Measurements from ENCODE around the gene EDAR. TPM values are rescaled to one million over a fixed set of nuclear protein-coding genes. Genes with fewer than 3 reads are reported as not detected.

Gene EDAR
- total and polyA plus RNA-seq, 9 of the 15 experiments (the other 6 are each of a cell fraction or from before 2014, with no cell fraction given), result 0.01 TPM; not detected in 8

- no peaks in the 10 kb centered on the region for H3K4me1 ChIP-seq (replicated peaks in 1 of 2; ENCODE audit: control insufficient read depth in 2 of 2, insufficient read depth in 2 of 2, low read length in 2 of 2)
- no peaks in the 10 kb centered on the region for H3K9me1 ChIP-seq (ENCODE audit: control insufficient read depth, insufficient read depth, low read length)
- in situ Hi-C loops (cut with MboI) (no loop called here), intact Hi-C loops (cut with micrococcal nuclease) (no loop called here)
- BruUV-seq (replicated peaks), result no TSS peak
- H3K27ac ChIP-seq (ENCODE audit: extremely low read depth, low read depth, low read length), result no peak overlapping the region
- CTCF ChIA-PET (ENCODE audit: low intra/inter-chr PET ratio), result no interaction called here
- FAIRE-seq, result no peak
- H3K9ac ChIP-seq (ENCODE audit: insufficient read depth in 1 of 2, low read depth in 2 of 2, low read length in 2 of 2), result no peak overlapping the region
- no peaks in the 10 kb centered on the region for H4K20me1 ChIP-seq (replicated peaks; ENCODE audit: control insufficient read depth, insufficient read depth, low read length)
- no peaks in the 10 kb centered on the region for H3K79me2 ChIP-seq (ENCODE audit: control insufficient read depth, insufficient read depth, low read length)
- POLR2A ChIA-PET, result no interaction called here
- 94% methylated on average over 1 of the region's 1 CpG for WGBS (ENCODE audit: insufficient coverage, low coverage, missing lambda C conversion rate)
- no peak overlapping the region for H3K4me3 ChIP-seq
- no peak overlapping the region for H2AFZ ChIP-seq (ENCODE audit: low read depth, low read length)
- TF ChIP-seq ETS2 (tag; IDR thresholded peaks at IDR 0.05; ENCODE audit: borderline replicate concordance, poor library complexity, severe bottlenecking) (no peak), SMAD3 (CRISPR knock-in tag; conservative IDR thresholded peaks at IDR 0.05) (no peak), FOXK2 (conservative IDR thresholded peaks at IDR 0.05 in 1 of 2, IDR thresholded peaks at IDR 0.05 in 1 of 2; ENCODE audit: low read depth in 2 of 2) (no peak), NFE2L1 (tag; IDR thresholded peaks at IDR 0.05; ENCODE audit: borderline replicate concordance, low read depth) (no peak), NFE2 (IDR thresholded peaks at IDR 0.05; ENCODE audit: low read depth) (no peak), CREB3 (tag; conservative IDR thresholded peaks at IDR 0.05; ENCODE audit: low read depth) (no peak), MAZ (CRISPR knock-in tag; conservative IDR thresholded peaks at IDR 0.05 in 1 of 2, IDR thresholded peaks at IDR 0.05 in 1 of 2) (no peak), NCOA2 (IDR thresholded peaks at IDR 0.05; ENCODE audit: partially characterized antibody in 2 of 2) (no peak), FOXP1 (CRISPR knock-in tag; IDR thresholded peaks at IDR 0.05) (no peak), ETV1 (tag; conservative IDR thresholded peaks at IDR 0.05; ENCODE audit: low read depth) (no peak), CLOCK (CRISPR knock-in tag; IDR thresholded peaks at IDR 0.05; ENCODE audit: borderline replicate concordance) (no peak)
- TF ChIP-seq, protein P1, sequence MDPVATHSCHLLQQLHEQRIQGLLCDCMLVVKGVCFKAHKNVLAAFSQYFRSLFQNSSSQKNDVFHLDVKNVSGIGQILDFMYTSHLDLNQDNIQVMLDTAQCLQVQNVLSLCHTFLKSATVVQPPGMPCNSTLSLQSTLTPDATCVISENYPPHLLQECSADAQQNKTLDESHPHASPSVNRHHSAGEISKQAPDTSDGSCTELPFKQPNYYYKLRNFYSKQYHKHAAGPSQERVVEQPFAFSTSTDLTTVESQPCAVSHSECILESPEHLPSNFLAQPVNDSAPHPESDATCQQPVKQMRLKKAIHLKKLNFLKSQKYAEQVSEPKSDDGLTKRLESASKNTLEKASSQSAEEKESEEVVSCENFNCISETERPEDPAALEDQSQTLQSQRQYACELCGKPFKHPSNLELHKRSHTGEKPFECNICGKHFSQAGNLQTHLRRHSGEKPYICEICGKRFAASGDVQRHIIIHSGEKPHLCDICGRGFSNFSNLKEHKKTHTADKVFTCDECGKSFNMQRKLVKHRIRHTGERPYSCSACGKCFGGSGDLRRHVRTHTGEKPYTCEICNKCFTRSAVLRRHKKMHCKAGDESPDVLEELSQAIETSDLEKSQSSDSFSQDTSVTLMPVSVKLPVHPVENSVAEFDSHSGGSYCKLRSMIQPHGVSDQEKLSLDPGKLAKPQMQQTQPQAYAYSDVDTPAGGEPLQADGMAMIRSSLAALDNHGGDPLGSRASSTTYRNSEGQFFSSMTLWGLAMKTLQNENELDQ (CRISPR knock-in tag; IDR thresholded peaks at IDR 0.05; ENCODE audit: borderline replicate concordance), result no peak
- TF ChIP-seq, protein P2, sequence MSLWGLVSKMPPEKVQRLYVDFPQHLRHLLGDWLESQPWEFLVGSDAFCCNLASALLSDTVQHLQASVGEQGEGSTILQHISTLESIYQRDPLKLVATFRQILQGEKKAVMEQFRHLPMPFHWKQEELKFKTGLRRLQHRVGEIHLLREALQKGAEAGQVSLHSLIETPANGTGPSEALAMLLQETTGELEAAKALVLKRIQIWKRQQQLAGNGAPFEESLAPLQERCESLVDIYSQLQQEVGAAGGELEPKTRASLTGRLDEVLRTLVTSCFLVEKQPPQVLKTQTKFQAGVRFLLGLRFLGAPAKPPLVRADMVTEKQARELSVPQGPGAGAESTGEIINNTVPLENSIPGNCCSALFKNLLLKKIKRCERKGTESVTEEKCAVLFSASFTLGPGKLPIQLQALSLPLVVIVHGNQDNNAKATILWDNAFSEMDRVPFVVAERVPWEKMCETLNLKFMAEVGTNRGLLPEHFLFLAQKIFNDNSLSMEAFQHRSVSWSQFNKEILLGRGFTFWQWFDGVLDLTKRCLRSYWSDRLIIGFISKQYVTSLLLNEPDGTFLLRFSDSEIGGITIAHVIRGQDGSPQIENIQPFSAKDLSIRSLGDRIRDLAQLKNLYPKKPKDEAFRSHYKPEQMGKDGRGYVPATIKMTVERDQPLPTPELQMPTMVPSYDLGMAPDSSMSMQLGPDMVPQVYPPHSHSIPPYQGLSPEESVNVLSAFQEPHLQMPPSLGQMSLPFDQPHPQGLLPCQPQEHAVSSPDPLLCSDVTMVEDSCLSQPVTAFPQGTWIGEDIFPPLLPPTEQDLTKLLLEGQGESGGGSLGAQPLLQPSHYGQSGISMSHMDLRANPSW (CRISPR knock-in tag; IDR thresholded peaks at IDR 0.05), result no peak
- no peak for ATAC-seq
- H3K27me3 ChIP-seq (ENCODE audit: control insufficient read depth in 2 of 2, insufficient read depth in 2 of 2, low read length in 2 of 2), result no peaks in the 10 kb centered on the region
- no peaks in the 10 kb centered on the region for H3K9me3 ChIP-seq (replicated peaks; ENCODE audit: control insufficient read depth, insufficient read depth, low read depth, low read length)
- no peak overlapping the region for H3K4me2 ChIP-seq (ENCODE audit: insufficient read depth, low read length)
- peaks cover 45% of the 10 kb centered on the region for H3K36me3 ChIP-seq (ENCODE audit: control insufficient read depth, insufficient read depth, low read length)
- DNase-seq (ENCODE audit: extremely low read depth in 1 of 4, low spot score in 3 of 4), result no peak
Observed at GRCh38 chr2:108847000-108847399, 142.0 kb downstream of the EDAR start.

All from K562 (cell line).